ENCODE measurements around the gene CCDC148.

DNA sequence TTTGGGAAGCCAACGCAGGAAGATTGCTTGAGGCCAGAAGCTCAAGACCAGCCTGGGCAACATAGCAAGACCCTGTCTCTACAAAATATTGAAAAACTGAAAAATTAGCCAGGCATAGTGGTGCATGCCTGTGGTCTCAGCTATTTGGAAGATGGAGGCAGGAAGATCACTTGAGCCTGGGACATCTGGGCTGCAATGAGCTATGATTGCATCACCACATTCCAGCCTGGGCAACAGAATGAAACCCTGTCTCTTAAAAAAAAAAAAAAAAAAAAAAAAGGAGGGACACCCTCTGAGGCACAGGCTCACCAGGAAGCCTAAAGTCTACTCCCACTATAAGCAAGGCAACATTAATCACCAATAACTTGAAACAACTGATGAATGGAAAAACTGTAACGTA is 151.1 kb downstream of the CCDC148 start:
- TF ChIP-seq CTCF (IDR thresholded peaks at IDR 0.05; ENCODE audit: extremely low read depth in 1 of 2, insufficient read depth in 1 of 2, low read depth in 1 of 2, low read length in 2 of 2) (no peak), MAX (IDR thresholded peaks at IDR 0.05; ENCODE audit: insufficient read depth, insufficient read length) (no peak), POLR2AphosphoS5 (IDR thresholded peaks at IDR 0.05; ENCODE audit: insufficient read depth, low read depth, low read length) (no peak)

Measured in endothelial cell of umbilical vein (primary cell).